Stimulated activated naive CD4-positive, alpha-beta T cell treated with Interleukin-2 at 50 U/mL for 16 hours (primary cell): Measurements from ENCODE around the gene USH2A.

Experiments used
- DNase-seq: peaks from one replicate; lab custom pipeline; 2025; lab: John Stamatoyannopoulos, UW

USH2A gene

GRCh38 chr1:216124192-216124781, 299.0 kb downstream of the USH2A start:
- no peak for DNase-seq

- DNase-seq: no peak
Measured at GRCh38 chr1:216123446-216124191, 299.6 kb downstream of the USH2A start.

GRCh38 chr1:216119600-216119999, 303.6 kb downstream of the USH2A start:
- no peak for DNase-seq

DNA sequence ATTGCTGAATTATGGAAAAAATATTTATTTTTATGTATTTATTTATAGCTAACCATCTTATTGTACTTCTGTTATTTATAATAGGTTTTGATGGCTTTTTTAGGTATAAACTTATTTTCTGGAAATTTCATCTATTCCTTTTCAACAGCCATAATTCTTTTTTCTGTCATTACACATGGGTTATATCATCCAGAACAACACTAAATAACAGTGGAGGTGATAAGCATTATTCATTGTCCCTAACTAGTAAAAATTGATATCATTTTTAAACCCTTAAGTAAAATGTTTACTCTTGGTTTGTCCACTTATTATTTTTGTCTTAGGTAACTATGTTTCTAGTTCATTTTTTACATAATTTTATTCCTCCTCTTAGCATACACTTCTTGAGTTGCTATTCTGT, 309.1 kb downstream of the USH2A start:
- DNase-seq: no peak

DNA sequence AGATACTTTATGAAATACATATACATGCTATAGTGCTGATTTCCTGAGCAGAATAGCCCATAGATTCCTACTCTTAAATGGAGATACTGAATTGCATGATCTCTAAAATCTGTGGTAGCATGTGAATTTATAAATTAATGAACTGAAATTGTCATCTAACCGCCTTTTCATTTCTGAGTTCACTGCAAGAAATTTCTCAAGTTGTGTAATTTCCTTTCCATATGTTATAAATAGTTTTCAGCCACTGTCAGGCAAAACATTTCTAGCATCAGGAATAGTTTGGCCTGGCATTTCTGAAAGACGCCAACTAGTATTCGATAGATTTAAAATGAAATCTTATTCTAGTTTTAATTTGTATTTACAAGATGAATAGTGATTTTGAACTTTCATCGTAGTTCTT, 310.1 kb downstream of the USH2A start:
- no peak for DNase-seq

- DNase-seq: no peak
Measured at GRCh38 chr1:216111842-216112241, 311.4 kb downstream of the USH2A start.

GRCh38 chr1:216095400-216095799, 327.8 kb downstream of the USH2A start:
- no peak for DNase-seq

DNA sequence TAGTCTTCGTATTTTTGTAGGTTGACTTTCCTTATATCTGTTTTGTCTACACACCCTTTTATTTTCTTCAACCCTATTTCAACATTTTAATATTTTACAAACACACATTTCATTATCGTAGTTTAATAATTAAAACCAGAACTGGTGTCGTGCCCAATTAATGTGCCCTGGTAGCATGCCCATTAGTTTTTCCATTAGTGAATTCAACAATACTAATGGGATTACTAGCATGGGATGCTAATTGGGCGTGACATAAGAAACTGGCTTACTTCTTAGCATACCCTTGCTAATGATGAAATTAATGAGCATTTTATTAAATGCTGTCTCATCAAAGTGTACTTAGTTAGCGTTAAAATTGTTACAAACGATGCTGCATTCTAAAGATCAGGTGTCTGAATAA, 332.7 kb downstream of the USH2A start:
- DNase-seq: no peak

GRCh38 chr1:216086678-216087077, 336.6 kb downstream of the USH2A start:
- DNase-seq: no peak

DNA sequence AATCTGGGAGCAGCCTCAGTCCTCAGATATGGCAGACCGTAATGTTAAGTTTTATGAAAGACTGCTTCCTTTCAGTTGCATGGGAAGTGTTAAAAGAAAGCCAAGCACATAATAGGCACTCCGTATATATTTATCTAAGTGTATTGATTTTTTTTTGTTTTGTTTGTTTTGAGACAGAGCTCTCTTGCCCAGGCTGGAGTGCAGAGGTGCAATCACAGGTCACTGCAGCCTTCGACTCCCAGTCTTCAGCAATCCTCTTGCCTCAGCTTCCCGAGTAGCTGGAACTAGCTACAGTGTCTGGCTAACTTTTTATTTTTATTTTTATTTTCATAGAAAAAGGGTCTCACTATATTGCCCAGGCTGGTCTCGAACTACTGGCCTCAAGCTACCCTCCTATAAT, 341.8 kb downstream of the USH2A start:
- DNase-seq: no peak

DNA sequence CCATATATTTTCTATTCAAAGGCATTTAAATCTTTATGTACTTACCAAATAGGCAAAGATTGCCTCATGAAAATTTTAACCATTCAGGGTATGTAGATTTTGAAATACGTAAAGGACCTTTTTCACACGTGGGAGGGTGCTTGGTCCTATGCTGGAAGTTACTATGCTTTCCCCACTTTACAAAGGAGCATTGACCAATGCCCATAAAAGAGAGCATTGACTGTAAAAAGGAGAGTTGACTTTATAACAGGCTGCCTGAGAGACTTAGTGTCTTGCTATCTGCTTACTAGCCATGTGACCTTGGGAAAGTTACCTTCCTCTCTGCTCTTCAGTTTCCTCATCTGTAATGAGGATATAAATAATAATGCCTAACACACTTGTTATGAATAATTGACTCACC, 346.5 kb downstream of the USH2A start:
- DNase-seq: no peak

DNA sequence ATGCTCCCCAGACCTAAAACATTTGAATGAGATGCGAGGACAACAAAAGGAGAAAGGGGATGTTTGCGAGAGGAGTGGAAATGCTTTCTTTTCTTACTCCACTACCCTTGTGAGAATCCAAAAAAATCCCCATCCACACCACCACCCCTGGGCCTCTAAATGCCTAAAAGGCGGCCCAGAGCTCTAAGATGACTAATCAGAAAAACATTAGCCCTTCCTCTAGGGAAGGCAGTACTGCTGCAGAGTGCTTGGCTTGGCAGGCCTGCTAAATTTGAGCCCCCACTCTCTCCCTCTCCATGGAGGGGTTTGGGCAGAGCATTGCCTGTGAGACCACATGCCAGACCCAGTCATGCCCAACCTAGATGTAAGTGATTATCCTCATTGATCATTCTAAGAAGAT, 347.9 kb downstream of the USH2A start:
- DNase-seq: no peak

DNA sequence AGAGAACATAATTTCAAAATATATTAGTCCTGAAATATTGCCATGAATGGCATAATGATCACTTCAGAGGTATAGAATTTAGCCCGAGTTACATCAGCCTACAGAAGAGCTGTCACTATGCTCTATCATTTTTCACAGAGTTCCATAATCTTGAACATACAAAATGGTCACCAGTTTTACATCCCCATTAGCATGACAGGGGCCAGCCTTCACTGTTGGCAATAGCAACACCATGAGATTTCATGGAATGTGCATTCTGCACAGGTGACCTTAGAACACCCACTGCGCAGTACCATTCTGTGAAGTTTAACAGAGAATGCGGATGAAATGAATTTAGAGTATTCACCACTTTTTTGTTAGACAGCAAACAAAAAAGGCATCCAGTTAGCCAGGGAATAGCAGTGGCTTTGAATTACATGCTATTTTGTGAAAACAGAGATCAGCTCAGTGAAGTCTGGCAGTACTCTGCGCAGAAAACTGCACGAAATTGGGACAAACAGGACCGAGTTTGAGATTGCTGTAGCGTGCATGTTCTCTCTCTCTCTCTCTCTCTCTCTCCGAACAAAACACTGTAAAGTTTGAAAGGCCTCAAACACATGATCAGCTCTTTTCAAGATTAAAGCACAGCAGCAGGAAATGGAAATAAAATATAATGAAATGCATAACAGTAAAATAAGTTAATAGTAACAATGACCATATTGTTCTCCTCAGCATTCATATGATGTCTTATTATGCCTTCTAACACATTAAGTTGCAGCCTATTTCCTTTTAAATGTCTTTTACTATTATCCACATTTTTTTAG, 349.3 kb downstream of the USH2A start:
- DNase-seq: no peak

- DNase-seq: no peak
Measured at GRCh38 chr1:216071262-216071661, 352.0 kb downstream of the USH2A start.

DNA sequence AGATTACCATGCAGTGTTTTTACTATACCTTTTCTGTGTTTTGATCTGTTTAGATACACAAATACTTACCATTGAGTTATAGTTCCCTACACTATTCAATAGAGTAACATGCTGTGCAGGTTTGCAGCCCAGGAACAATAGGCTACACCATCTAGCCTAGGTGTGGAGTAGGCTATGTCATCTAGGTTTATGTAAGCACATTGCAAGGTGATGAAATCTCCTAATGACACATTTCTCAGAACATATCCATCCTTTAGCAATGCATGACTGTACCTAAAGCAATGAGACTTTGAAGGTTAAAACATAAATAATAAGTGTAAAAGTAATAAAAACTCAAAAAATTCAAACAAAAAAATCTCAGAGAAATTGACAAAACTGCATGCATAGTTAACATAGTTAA, 358.6 kb downstream of the USH2A start:
- DNase-seq: no peak

DNA sequence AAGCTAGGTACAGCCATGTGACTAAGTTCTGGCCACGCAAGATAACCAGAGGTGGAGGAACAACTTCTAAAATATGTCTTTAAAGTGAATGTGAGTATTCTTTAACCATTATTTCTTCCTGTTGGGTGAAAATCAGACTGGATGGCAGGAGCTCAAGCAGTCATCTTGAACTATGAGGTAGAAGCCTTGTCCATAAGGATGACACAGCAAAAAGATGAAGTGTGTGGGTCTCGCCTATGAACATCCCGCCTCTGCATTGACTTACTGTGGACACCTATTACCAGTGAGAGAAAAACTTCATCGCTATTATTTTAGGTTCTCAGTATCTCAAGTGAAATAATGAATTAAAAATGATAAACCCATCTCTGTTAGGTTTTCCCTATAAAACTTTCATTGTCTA, 365.3 kb downstream of the USH2A start:
- DNase-seq: no peak

DNA sequence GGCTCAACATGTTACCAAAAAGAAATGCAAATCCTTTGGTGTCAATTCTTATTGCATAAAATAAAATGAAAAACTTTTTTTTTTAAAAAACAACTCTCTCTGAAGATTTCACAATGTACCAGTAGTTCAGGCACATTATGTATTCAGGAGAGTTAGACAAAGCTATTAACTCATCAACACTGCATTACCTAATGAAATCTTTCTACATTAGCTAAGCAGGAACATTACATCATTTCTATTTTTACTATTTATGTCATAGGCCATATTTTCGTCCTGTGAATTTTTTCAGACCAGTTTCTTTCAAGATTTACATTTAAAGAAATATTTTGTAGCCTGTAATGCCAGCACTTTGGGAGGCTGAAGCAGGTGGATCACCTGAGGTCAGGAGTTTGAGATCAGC, 366.2 kb downstream of the USH2A start:
- DNase-seq: no peak

GRCh38 chr1:216055004-216055403, 368.2 kb downstream of the USH2A start:
- DNase-seq: no peak

DNA sequence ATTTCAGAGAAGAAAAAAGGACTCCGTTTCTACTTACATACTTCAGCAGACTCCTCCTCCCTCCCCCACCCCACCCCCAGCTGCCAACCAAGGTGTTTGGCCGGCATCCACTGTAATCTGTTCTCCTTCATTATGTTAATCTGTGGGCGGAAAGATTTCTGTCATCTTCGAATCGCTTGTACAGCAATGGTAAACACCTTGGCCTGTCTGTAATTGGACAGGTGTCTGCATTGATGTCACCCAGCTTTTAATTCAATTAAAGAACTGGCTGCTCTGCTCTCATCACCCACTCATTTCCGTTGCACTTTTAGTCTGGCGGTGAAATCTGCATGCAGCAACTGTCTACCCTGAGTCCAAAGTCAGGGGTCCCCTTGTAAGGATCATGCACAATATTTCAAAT, 368.6 kb downstream of the USH2A start:
- DNase-seq: no peak

GRCh38 chr1:216051071-216051470, 372.2 kb downstream of the USH2A start:
- DNase-seq: no peak

DNA sequence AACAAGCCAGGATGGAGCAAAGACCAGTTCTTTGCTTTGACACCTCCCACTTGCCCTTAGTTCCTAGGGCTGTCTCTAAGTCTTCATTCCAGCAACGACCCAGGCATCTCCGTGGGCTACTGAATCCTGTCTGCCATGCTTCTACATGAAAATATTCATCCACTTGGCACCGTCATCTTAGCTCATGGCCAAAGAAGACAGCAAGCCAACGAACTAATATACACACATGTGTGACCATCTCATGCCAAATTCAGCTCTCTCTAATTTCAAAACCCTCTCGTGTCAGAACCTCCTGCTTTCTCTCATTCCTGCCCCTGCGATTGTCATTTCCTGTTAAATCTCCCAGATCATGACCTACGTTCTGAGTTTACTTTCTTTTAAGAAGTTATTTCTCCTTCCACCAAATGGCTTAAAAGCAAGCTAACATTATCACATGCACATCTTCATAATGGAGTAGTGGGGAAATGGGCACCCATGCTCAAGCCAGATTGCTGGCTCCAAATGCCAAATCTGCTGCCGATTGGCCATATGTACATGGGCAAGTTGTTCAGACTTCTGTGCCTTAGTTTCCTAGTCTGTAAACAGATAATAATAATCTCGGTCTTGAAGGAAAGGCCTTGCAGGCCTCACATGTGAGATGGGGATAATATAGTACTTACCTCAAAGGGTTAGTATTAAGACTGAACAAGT, 373.4 kb downstream of the USH2A start:
- DNase-seq: no peak

- DNase-seq: no peak
Measured at GRCh38 chr1:216047811-216048572, 375.3 kb downstream of the USH2A start.
